ENCODE data around the gene NRSN2.
"Not testable (repeated sequence)": the region's sequence is repeated elsewhere in the genome, so short reads cannot be mapped to it uniquely, and the experiment has no call there.

The NRSN2 gene

GRCh38 chr20:389220-389619 lies 42.3 kb downstream of the NRSN2 start:
- no peak for TF ChIP-seq JUND (IDR thresholded peaks at IDR 0.05; ENCODE audit: low read depth)
- DNase-seq (ENCODE audit: low read depth in 1 of 2, low spot score in 1 of 2), result no peak
- in situ Hi-C loops (cut with HindIII; ENCODE audit: low pct_unique_long_range_greater_than_20kb, low sequenced_read_pairs), result no loop called here

GRCh38 chr20:391041-391711 lies 44.3 kb downstream of the NRSN2 start:
- TF ChIP-seq JUND (IDR thresholded peaks at IDR 0.05; ENCODE audit: low read depth), result no peak
- in situ Hi-C loops (cut with HindIII; ENCODE audit: low pct_unique_long_range_greater_than_20kb, low sequenced_read_pairs), result no loop called here
- DNase-seq (ENCODE audit: low read depth in 1 of 2, low spot score in 1 of 2), result no peak

DNA sequence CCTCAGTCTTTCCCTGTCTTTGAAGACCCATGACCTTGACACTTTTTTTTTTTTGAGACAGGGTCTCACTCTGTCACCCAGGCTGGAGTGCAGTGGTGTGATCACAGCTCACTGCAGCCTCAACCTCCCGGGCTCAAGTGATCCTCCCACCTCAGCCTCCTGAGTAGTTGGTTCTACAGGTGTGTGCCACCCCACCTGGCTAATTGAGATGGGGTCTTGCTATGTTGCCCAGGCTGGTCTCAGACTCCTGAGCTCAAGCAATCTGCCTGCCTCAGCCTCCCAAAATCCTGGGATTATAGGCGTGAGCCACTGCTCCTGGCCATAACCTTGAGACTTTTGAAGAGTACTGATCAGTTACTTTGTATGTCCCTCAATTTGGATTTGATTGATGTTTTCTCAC lies 46.4 kb downstream of the NRSN2 start:
- DNase-seq (ENCODE audit: low read depth in 1 of 2, low spot score in 1 of 2); in situ Hi-C loops (cut with HindIII; ENCODE audit: low pct_unique_long_range_greater_than_20kb, low sequenced_read_pairs): not testable (repeated sequence)

DNA sequence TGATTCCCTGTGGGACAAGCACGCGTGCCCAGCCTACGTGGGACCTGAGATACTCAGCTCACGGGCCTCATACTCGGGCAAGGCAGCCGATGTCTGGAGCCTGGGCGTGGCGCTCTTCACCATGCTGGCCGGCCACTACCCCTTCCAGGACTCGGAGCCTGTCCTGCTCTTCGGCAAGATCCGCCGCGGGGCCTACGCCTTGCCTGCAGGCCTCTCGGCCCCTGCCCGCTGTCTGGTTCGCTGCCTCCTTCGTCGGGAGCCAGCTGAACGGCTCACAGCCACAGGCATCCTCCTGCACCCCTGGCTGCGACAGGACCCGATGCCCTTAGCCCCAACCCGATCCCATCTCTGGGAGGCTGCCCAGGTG lies 49.3 kb downstream of the NRSN2 start:
- in situ Hi-C loops (cut with HindIII; ENCODE audit: low pct_unique_long_range_greater_than_20kb, low sequenced_read_pairs), result no loop called here
- DNase-seq (ENCODE audit: low read depth in 1 of 2, low spot score in 1 of 2), result no peak
- TF ChIP-seq JUND (IDR thresholded peaks at IDR 0.05; ENCODE audit: low read depth), result no peak

- DNase-seq (ENCODE audit: low read depth in 1 of 2, low spot score in 1 of 2), result no peak
- no peak for TF ChIP-seq JUND (IDR thresholded peaks at IDR 0.05; ENCODE audit: low read depth)
- in situ Hi-C loops (cut with HindIII; ENCODE audit: low pct_unique_long_range_greater_than_20kb, low sequenced_read_pairs), result no loop called here
Measured at GRCh38 chr20:396619-397431, 49.9 kb downstream of the NRSN2 start.

GRCh38 chr20:397432-398237 lies 50.7 kb downstream of the NRSN2 start:
- DNase-seq (ENCODE audit: low read depth in 1 of 2, low spot score in 1 of 2), result no peak
- in situ Hi-C loops (cut with HindIII; ENCODE audit: low pct_unique_long_range_greater_than_20kb, low sequenced_read_pairs), result no loop called here
- no peak for TF ChIP-seq JUND (IDR thresholded peaks at IDR 0.05; ENCODE audit: low read depth)

DNA sequence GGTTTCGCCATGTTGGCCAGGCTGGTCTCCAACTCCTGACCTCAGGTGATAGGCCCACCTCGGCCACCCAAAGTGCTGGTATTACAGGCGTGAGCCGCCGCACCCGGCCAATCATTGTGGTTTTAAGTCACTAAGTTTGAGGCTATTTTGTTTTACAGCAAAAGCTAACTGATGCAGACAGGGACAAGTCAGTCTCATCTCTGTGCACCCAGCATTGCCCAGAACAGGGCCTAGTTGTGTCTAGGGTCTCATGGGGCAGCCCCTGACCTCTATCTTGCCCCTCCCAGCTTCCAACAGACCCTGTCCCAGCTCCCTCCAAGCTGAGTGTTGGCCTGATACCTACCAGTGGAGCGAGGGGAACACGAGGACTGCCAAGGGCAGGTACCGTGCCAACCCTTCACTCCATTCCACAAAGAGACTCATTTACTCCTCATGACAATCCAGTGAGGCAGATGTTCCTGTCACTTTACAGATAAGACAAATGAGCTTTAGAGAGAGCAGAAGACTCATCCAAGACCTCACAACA lies 52.3 kb downstream of the NRSN2 start:
- no peak for TF ChIP-seq JUND (IDR thresholded peaks at IDR 0.05; ENCODE audit: low read depth)
- in situ Hi-C loops (cut with HindIII; ENCODE audit: low pct_unique_long_range_greater_than_20kb, low sequenced_read_pairs), result no loop called here
- no peak for DNase-seq (ENCODE audit: low read depth in 1 of 2, low spot score in 1 of 2)

DNA sequence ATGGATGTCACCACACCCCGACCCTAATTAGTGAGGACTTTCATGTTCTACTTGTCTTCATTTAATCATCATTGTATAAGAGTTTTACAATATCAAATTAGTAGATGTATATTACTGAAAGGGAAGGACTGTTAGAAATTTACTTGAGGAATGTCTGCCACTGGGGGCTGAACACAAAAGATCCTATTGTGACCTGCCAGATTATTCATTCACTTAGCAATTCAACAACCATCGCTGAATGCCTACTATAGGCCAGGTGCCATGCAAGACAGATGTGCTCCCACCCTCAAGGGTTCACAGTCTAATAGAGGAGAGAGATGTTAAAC lies 53.2 kb downstream of the NRSN2 start:
- DNase-seq (ENCODE audit: low read depth in 1 of 2, low spot score in 1 of 2), result no peak
- in situ Hi-C loops (cut with HindIII; ENCODE audit: low pct_unique_long_range_greater_than_20kb, low sequenced_read_pairs), result no loop called here
- TF ChIP-seq JUND (IDR thresholded peaks at IDR 0.05; ENCODE audit: low read depth), result no peak

- no peak for DNase-seq (ENCODE audit: low read depth in 1 of 2, low spot score in 1 of 2)
- in situ Hi-C loops (cut with HindIII; ENCODE audit: low pct_unique_long_range_greater_than_20kb, low sequenced_read_pairs), result no loop called here
- no peak for TF ChIP-seq JUND (IDR thresholded peaks at IDR 0.05; ENCODE audit: low read depth)
Measured at GRCh38 chr20:400454-401275, 53.8 kb downstream of the NRSN2 start.

- in situ Hi-C loops (cut with HindIII; ENCODE audit: low pct_unique_long_range_greater_than_20kb, low sequenced_read_pairs), result no loop called here
- DNase-seq (ENCODE audit: low read depth in 1 of 2, low spot score in 1 of 2), result peak in 1 of 2 experiments; percentile 65
- no peak for TF ChIP-seq JUND (IDR thresholded peaks at IDR 0.05; ENCODE audit: low read depth)
Measured at GRCh38 chr20:401682-402495, 55.0 kb downstream of the NRSN2 start.

DNA sequence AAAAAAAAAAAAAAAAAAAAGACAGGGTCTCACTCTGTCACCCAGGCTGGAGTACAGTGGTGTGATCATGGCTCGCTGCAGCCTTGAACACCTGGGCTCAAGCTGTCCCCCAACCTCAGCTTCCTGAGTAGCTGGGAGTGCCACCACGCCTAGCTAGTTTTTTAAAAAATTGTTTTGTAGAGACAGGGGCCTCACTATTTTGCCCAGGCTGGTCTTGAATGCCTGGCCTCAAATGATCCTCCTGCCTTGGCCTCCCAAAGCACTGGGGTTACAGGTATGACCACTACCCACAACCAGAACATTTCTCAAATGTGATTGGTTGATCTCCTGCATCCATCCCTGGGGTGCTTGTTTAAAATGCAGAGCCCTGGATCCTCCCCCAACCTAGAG lies 55.6 kb downstream of the NRSN2 start:
- no peak for DNase-seq (ENCODE audit: low read depth in 1 of 2, low spot score in 1 of 2)
- in situ Hi-C loops (cut with HindIII; ENCODE audit: low pct_unique_long_range_greater_than_20kb, low sequenced_read_pairs), result no loop called here
- TF ChIP-seq JUND (IDR thresholded peaks at IDR 0.05; ENCODE audit: low read depth), result no peak

Data from T47D (cell line).